ENCODE data around the gene TKTL1.

Gene TKTL1

GRCh38 chrX:154352012-154352401 lies 56.4 kb downstream of the TKTL1 start:
- Histone ChIP-seq H3K4me1 (ENCODE audit: control insufficient read depth, low read length) (peaks cover 7% of the 10 kb centered on the region), H3F3A (ENCODE audit: control insufficient read depth, insufficient read depth) (no peaks in the 10 kb centered on the region), H4K20me1 (ENCODE audit: control insufficient read depth, insufficient read depth, low read depth, low read length) (no peaks in the 10 kb centered on the region), H3K79me2 (ENCODE audit: control insufficient read depth, low read length) (no peaks in the 10 kb centered on the region), H3K9me2 (replicated peaks; ENCODE audit: control insufficient read depth, low read length) (no peaks in the 10 kb centered on the region), H3K4me3 (ENCODE audit: low read length) (no peak overlapping the region), H3K9me3 (ENCODE audit: control insufficient read depth, insufficient read depth, low read length) (no peaks in the 10 kb centered on the region), H3K4me2 (ENCODE audit: low read length) (no peak overlapping the region), H3K36me3 (ENCODE audit: control insufficient read depth, low read length) (peaks cover 7% of the 10 kb centered on the region; the same call in 1 of the 2 replicates), H3K27ac (ENCODE audit: low read depth, low read length) (no peak overlapping the region), H3K27me3 (ENCODE audit: control insufficient read depth, low read length) (no peaks in the 10 kb centered on the region)
- TF ChIP-seq, protein P1, sequence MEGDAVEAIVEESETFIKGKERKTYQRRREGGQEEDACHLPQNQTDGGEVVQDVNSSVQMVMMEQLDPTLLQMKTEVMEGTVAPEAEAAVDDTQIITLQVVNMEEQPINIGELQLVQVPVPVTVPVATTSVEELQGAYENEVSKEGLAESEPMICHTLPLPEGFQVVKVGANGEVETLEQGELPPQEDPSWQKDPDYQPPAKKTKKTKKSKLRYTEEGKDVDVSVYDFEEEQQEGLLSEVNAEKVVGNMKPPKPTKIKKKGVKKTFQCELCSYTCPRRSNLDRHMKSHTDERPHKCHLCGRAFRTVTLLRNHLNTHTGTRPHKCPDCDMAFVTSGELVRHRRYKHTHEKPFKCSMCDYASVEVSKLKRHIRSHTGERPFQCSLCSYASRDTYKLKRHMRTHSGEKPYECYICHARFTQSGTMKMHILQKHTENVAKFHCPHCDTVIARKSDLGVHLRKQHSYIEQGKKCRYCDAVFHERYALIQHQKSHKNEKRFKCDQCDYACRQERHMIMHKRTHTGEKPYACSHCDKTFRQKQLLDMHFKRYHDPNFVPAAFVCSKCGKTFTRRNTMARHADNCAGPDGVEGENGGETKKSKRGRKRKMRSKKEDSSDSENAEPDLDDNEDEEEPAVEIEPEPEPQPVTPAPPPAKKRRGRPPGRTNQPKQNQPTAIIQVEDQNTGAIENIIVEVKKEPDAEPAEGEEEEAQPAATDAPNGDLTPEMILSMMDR (IDR thresholded peaks at IDR 0.05; ENCODE audit: low read depth, low read length, poor library complexity, severe bottlenecking), result no peak
- TF ChIP-seq EZH2phosphoT487 (IDR thresholded peaks at IDR 0.05; ENCODE audit: borderline replicate concordance, low read length), result no peak

DNA sequence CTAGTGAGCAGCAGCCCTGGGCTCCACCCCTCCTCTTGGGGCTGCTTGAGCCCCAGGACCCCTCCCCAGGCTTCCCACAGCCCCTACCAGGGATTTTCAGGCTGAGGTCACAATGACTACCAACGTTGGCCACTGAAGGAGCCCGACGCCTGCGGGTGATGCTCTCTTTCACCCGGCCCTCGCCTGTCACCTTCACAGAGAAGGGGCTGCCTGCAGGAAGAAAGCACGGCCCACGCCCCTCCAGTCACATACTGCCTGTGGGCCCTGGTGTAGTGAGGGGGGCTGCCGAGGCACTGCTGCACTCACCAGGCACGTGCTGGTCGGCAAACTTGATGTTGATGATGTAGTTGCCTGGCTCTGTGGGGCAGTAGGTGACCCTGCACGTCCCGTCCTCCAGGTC lies 56.9 kb downstream of the TKTL1 start:
- Histone ChIP-seq H3K9me2 (replicated peaks; ENCODE audit: control insufficient read depth, low read length) (no peaks in the 10 kb centered on the region), H4K20me1 (ENCODE audit: control insufficient read depth, insufficient read depth, low read depth, low read length) (no peaks in the 10 kb centered on the region), H3K4me3 (ENCODE audit: low read length) (no peak overlapping the region), H3K27me3 (ENCODE audit: control insufficient read depth, low read length) (no peaks in the 10 kb centered on the region), H3K79me2 (ENCODE audit: control insufficient read depth, low read length) (no peaks in the 10 kb centered on the region), H3K27ac (ENCODE audit: low read depth, low read length) (no peak overlapping the region), H3K4me2 (ENCODE audit: low read length) (no peak overlapping the region), H3K9me3 (ENCODE audit: control insufficient read depth, insufficient read depth, low read length) (no peaks in the 10 kb centered on the region), H3K4me1 (ENCODE audit: control insufficient read depth, low read length) (peaks cover 2% of the 10 kb centered on the region), H3F3A (ENCODE audit: control insufficient read depth, insufficient read depth) (no peaks in the 10 kb centered on the region), H3K36me3 (ENCODE audit: control insufficient read depth, low read length) (peaks cover 7% of the 10 kb centered on the region; the same call in 1 of the 2 replicates)
- TF ChIP-seq EZH2phosphoT487 (IDR thresholded peaks at IDR 0.05; ENCODE audit: borderline replicate concordance, low read length), result no peak
- TF ChIP-seq, protein P1 (IDR thresholded peaks at IDR 0.05; ENCODE audit: low read depth, low read length, poor library complexity, severe bottlenecking), result no peak

DNA sequence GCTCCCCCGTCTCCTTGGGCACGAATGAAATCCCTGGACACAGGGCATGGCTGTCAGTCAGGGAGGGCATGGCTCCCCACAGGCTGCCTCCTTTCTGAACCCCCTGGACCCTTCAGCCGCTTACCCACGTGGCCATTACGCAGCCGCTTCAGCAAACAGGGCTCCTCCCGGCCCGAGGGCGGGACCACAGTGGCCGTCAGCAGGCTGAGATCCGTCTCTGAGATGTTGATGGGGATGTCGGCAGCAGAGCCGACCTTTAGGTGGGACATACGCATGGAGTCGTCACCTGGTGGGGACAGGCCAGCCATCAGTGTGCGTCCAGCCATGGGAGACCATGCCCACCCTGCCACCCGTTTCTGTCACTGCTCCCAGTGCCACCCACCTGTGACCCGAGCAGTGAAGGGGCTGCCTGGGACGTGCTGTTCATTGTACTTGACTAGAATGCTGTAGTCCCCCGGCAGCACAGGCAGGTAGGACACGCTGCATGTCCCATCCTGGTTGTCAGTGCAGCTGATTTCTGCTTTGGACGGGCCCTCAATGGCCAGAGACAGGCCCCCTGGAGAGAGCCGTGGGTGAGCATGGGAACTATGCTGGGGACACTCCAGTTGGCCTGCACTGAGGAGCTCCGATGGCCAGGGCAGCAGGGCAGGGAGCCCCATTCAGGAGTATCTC lies 57.7 kb downstream of the TKTL1 start:
- H3K36me3 ChIP-seq (ENCODE audit: control insufficient read depth, low read length), result peaks cover 7% of the 10 kb centered on the region; the same call in 1 of the 2 replicates

More for the DNA sequence above, 57.7 kb downstream of the TKTL1 start:
- Histone ChIP-seq H3K4me1 (ENCODE audit: control insufficient read depth, low read length) (no peaks in the 10 kb centered on the region), H3K4me2 (ENCODE audit: low read length) (no peak overlapping the region), H3K4me3 (ENCODE audit: low read length) (no peak overlapping the region), H3K9me2 (replicated peaks; ENCODE audit: control insufficient read depth, low read length) (no peaks in the 10 kb centered on the region), H3K79me2 (ENCODE audit: control insufficient read depth, low read length) (no peaks in the 10 kb centered on the region), H3K27ac (ENCODE audit: low read depth, low read length) (no peak overlapping the region), H3K27me3 (ENCODE audit: control insufficient read depth, low read length) (no peaks in the 10 kb centered on the region), H3K9me3 (ENCODE audit: control insufficient read depth, insufficient read depth, low read length) (no peaks in the 10 kb centered on the region), H4K20me1 (ENCODE audit: control insufficient read depth, insufficient read depth, low read depth, low read length) (no peaks in the 10 kb centered on the region), H3F3A (ENCODE audit: control insufficient read depth, insufficient read depth) (no peaks in the 10 kb centered on the region)
- TF ChIP-seq EZH2phosphoT487 (IDR thresholded peaks at IDR 0.05; ENCODE audit: borderline replicate concordance, low read length), result no peak
- TF ChIP-seq, protein P1 (IDR thresholded peaks at IDR 0.05; ENCODE audit: low read depth, low read length, poor library complexity, severe bottlenecking), result no peak

Measured in DOHH2 (cell line).